ENCODE results near the gene ERP44.

DNA sequence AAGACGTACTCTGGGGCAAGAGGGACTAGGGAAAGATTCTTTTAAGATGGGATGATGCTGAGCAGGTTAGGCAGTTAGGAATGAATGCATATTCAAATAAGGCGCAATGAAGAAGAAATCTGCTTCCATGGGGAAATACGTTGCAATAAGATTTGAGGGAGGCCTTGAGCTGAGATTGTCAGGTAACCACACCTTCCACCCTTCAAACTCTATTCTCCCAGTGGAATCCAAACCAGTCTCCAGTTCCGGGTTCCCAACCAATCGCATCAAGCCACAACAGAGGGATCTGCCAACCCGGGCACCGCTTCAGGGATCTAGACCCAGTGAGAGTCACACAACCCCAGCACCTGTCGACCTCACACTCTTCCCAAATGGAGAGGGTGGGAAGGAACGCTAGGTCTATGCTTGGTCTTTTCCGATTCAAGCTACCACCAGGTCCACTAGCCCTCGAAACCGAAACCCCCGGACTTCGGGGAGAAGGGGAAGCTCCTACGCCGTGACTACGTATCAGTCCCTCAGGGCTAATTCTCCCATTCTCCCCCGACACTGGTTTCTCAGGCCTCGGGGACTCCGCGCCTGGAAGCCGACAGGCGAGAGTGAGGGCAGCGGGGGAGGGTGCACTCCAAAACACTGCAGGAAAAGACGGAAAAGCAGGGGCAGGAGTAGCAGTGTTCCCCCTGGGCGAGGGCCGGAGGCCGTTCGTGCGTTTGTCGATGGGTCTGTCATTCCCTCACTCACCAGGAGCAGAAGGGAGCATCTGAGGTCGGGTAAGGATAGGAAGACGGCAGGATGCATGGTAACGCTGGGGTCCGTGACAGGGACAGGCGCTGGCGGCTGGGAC is 534 bp downstream of the ERP44 start:
- TF ChIP-seq, protein P1, sequence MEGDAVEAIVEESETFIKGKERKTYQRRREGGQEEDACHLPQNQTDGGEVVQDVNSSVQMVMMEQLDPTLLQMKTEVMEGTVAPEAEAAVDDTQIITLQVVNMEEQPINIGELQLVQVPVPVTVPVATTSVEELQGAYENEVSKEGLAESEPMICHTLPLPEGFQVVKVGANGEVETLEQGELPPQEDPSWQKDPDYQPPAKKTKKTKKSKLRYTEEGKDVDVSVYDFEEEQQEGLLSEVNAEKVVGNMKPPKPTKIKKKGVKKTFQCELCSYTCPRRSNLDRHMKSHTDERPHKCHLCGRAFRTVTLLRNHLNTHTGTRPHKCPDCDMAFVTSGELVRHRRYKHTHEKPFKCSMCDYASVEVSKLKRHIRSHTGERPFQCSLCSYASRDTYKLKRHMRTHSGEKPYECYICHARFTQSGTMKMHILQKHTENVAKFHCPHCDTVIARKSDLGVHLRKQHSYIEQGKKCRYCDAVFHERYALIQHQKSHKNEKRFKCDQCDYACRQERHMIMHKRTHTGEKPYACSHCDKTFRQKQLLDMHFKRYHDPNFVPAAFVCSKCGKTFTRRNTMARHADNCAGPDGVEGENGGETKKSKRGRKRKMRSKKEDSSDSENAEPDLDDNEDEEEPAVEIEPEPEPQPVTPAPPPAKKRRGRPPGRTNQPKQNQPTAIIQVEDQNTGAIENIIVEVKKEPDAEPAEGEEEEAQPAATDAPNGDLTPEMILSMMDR (IDR thresholded peaks at IDR 0.05): no peak
- TF ChIP-seq EZH2 (IDR thresholded peaks at IDR 0.05) (no peak), EZH2phosphoT487 (IDR thresholded peaks at IDR 0.05) (no peak)
